Progenitor cell of endocrine pancreas (in vitro differentiated cells): ENCODE data around the gene GFRA1. TPM values are rescaled to one million over a fixed set of nuclear protein-coding genes. Genes with fewer than 3 reads are reported as not detected.

Experiments used
- DNase-seq: peaks from one replicate; pipeline ENCODE4 v3.0.0; 2021; ENCODE audit warnings: low spot score; ENCODE audit not compliant: unreplicated experiment
- H3K27ac Mint-ChIP-seq: 2 replicates; pipeline ENCODE4 v1.8.0; 2021; ENCODE audit warnings: mild to moderate bottlenecking, moderate library complexity, mixed read lengths
- H3K27me3 Mint-ChIP-seq: 2 replicates; pipeline ENCODE4 v1.8.0; 2021; ENCODE audit warnings: mixed read lengths
- H3K36me3 Mint-ChIP-seq: 2 replicates; pipeline ENCODE4 v1.8.0; 2022; ENCODE audit warnings: mixed read lengths; ENCODE audit not compliant: insufficient read depth
- H3K4me1 Mint-ChIP-seq: 2 replicates; pipeline ENCODE4 v1.8.0; 2021; ENCODE audit warnings: low read depth, mixed read lengths
- H3K4me3 Mint-ChIP-seq: 2 replicates; pipeline ENCODE4 v1.8.0; 2021; ENCODE audit warnings: low read depth, mild to moderate bottlenecking, moderate library complexity, mixed read lengths
- H3K9me3 Mint-ChIP-seq: 2 replicates; pipeline ENCODE4 v1.8.0; 2021; ENCODE audit warnings: low read depth, mixed read lengths
- CTCF ChIP-seq: fragments of 200-600 bp; sonication (generic); IDR thresholded peaks from one replicate; pipeline ENCODE4 v1.5.0; 2021; ENCODE audit warnings: antibody characterized with exemption, mild to moderate bottlenecking; ENCODE audit not compliant: unreplicated experiment
- total RNA-seq: library from RNA; stranded (reverse); gene quantifications from 2 replicates; pipeline ENCODE4 v1.2.1, GENCODE V29; 2021

GFRA1 gene
- total RNA-seq, 1 donor from 2014 or later: 8.7 TPM

DNA sequence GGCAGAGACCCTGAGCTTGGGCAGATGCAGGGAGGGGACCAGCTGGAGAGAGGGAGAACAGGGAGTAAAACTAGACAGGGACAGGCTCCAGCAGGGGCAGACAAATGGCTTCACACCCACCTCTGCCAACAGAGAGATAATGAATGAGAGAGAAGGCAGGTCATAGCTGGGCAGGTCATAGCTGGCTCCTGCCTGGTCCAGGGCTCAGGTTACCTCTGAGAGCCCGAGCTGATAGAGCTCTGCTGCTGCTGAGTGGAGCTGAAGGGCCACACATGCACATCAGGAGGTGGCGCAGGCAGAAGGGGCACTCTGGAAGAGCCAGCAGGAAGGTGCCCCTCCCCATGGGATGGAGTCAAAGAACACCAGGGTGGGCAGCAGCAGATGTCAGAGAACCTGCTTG lies 154.2 kb downstream of the GFRA1 start:
- Mint-ChIP-seq H3K27me3 (no peaks in the 10 kb centered on the region), H3K9me3 (no peaks in the 10 kb centered on the region), H3K4me3 (no peak overlapping the region), H3K4me1 (no peaks in the 10 kb centered on the region), H3K36me3 (no peaks in the 10 kb centered on the region), H3K27ac (no peak overlapping the region)
- TF ChIP-seq CTCF: no peak
- no peak for DNase-seq

DNA sequence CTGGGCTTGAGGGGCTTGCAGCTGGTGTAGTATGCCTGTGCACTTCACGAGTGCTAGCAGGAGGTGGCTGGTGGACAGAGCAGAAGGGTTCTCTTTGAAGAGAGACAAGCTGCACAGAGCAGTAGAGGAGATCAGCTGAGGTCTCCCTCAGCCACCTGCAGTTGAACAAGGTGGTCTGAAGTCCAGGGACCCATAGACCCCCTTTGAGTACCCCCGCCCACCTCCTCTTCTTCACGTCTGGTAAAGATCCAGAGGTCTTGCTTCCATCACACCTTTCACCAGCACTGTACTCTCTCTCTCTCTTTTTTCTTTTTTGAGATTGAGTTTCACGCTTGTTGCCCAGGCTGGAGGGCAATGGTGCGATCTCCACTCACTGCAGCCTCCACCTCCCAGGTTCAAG lies 157.2 kb downstream of the GFRA1 start:
- Mint-ChIP-seq H3K27ac (no peak overlapping the region), H3K27me3 (no peaks in the 10 kb centered on the region), H3K36me3 (no peaks in the 10 kb centered on the region), H3K4me1 (no peaks in the 10 kb centered on the region), H3K4me3 (no peak overlapping the region), H3K9me3 (no peaks in the 10 kb centered on the region)
- no peak for DNase-seq
- no peak for TF ChIP-seq CTCF

DNA sequence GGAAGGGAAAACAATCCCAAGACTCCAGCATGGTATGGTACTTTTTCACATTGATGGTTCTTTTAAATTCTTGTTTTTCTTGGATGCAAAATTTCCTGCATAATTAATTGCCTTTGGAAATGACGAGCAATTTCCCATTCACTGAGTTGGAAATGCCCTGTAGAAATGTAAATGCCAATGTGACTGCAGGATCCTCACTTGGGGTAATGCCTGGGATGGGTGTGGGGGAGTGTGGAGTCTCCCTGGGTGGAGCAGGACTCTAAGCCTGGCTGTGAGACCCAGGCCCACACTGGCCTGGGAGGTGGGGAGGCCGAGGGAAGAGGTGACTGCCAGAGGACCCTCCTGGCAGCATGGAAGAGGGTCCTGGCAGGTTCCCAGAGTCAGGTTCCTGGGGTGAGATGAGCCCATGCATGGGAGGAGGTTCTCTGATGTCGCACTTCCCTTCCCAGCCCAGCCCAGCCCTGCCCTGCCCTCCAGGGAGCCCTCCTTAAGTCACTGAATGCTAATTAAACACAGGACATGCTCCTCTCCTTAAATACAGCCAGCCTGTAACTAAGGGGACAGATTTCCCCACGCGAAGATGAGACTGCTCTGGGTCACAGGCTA lies 157.9 kb downstream of the GFRA1 start:
- no peak for DNase-seq
- Mint-ChIP-seq H3K27me3 (no peaks in the 10 kb centered on the region), H3K9me3 (no peaks in the 10 kb centered on the region)

GRCh38 chr10:116113721-116114501 lies 159.1 kb downstream of the GFRA1 start:
- Mint-ChIP-seq H3K4me3 (no peak overlapping the region), H3K9me3 (no peaks in the 10 kb centered on the region), H3K27ac (no peak overlapping the region), H3K4me1 (peaks cover under 1% of the 10 kb centered on the region), H3K36me3 (no peaks in the 10 kb centered on the region), H3K27me3 (no peaks in the 10 kb centered on the region)
- TF ChIP-seq CTCF: no peak
- no peak for DNase-seq

More for the DNA sequence above, 157.9 kb downstream of the GFRA1 start:
- Mint-ChIP-seq H3K27ac (no peak overlapping the region), H3K4me3 (no peak overlapping the region), H3K36me3 (no peaks in the 10 kb centered on the region), H3K4me1 (no peaks in the 10 kb centered on the region)
- no peak for TF ChIP-seq CTCF

DNA sequence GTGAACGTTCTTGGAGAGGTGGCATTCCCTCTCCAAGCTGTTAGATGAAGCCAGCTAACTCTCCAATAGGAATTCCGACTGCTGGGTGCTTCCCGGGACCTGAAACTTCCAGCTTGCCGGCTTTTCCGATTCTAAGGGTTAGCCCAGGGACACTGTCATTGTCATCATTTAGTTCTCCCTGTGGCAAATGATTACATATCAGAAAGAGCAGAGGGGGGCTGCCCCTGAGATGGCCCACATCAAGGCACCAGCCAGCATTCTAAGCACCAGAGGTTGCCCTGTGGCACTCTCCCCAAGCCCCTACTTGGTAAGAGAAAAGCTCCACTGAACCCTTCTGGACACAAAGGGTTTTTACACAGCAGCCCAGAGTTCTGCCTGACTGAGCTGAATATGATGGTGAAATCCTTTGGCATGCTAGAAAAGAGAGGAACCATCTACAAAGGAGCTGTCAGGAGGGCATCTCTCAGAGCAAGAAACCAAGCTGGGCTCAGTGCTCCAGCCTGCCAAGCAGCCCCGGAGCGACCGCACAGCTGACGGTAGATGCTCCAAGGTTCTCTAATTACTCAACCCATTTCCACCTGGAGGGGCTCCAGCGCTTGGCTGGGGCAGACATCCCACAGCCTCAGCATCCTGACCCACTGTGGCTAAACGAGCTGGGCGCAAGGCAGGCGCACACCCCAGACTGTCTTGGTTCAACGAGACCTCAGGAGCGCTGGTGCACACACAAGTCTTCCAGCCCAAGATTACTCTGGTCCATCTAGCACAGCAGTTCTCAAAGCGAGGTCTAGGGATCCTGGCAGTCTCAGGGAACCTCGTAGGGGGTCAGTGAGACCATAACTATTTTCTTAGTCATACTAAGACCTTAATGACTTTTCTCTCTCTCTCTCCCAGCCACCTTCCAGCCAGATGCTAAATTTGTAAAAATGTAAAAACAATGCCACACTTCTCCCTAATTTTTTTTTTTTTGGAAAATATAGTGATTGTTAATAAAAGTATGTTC lies 160.5 kb downstream of the GFRA1 start:
- H3K36me3 Mint-ChIP-seq: no peaks in the 10 kb centered on the region
- no peaks in the 10 kb centered on the region for H3K9me3 Mint-ChIP-seq
- no peak for TF ChIP-seq CTCF
- no peak for DNase-seq
- no peaks in the 10 kb centered on the region for H3K27me3 Mint-ChIP-seq
- peaks cover 13% of the 10 kb centered on the region for H3K4me1 Mint-ChIP-seq
- no peak overlapping the region for H3K27ac Mint-ChIP-seq
- H3K4me3 Mint-ChIP-seq: no peak overlapping the region
